ENCODE data around the gene CFAP70. TPM values are rescaled to one million over a fixed set of nuclear protein-coding genes. Genes with fewer than 3 reads are reported as not detected.

CFAP70 gene
- total RNA-seq, 1 experiment from 2014 or later = 2.9 TPM

DNA sequence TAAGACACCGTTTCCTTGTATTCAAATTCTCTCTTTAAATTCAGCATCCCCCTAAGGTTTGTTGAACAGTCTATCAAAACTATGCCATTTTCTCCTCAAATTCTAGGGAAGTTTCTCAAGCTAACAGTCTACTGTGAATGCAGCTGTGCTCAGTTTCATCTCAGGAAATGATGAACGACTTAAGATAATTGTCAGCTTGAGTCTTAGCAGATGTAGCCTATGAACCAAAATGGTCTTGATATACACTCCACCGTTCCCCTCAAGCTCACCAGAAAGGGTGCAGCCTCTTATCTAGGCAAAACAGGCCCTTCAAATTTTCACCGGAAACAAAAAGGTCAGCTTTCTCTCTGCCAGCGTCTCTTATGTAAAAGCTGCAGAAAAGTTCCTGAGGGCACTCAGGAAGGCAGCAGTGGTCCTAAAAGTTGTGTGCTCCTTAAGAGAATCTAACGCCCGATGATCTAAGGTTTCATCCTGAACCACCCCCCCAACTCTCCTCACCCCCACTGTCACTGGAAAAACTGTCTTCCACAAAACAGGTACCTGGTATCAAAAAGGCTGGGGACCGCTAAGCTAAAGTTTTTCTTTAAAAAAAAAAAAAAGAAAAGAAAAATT lies 113.7 kb downstream of the CFAP70 start:
- no peak for ATAC-seq
- Histone ChIP-seq H3K27ac (ENCODE audit: low read depth, low read length) (no peak overlapping the region), H3K27me3 (ENCODE audit: insufficient read depth, low read length) (no peaks in the 10 kb centered on the region), H3K79me2 (ENCODE audit: insufficient read depth, low read length) (peaks cover 85% of the 10 kb centered on the region), H3K4me3 (replicated peaks in 1 of 2; ENCODE audit: low read depth in 1 of 2, low read length in 2 of 2) (no peak overlapping the region), H3K9ac (ENCODE audit: low read length) (no peak overlapping the region), H3K36me3 (ENCODE audit: control insufficient read depth in 1 of 2, insufficient read depth in 2 of 2, low read length in 2 of 2) (peaks cover 41 to 57% of the 10 kb centered on the region in 2 experiments), H4K20me1 (ENCODE audit: insufficient read depth) (peaks cover 10% of the 10 kb centered on the region; the same call in 1 of the 2 replicates), H3K4me2 (ENCODE audit: low read length) (no peak overlapping the region; the same call in 1 of the 2 replicates), H3K9me3 (ENCODE audit: control insufficient read depth in 1 of 2, insufficient read depth in 1 of 2, low read depth in 1 of 2, low read length in 2 of 2) (no peaks in the 10 kb centered on the region), H3K4me1 (ENCODE audit: control insufficient read depth in 1 of 2, insufficient read depth in 2 of 2, low read length in 2 of 2) (peaks cover 12 to 26% of the 10 kb centered on the region in 2 experiments), H2AFZ (ENCODE audit: low read depth, low read length, poor library complexity, severe bottlenecking) (no peak overlapping the region), H3K9me2 (ENCODE audit: insufficient read depth) (no peaks in the 10 kb centered on the region)
- ChIA-PET RAD21 (ENCODE audit: low non-redundant PET in 1 of 2, low total read pairs in 2 of 2, uncharacterized antibody in 2 of 2, unreplicated experiment in 2 of 2) (no interaction called here), CTCF (no interaction called here), POLR2A (no interaction called here)
- DNase-seq (ENCODE audit: low read depth, low spot score) = no peak
- intact Hi-C loops (cut with micrococcal nuclease) = loop anchor here (5.0 kb wide), 2 partner anchors 382 to 397 kb away; partner anchors contain the start of gene MYOZ1
- TF ChIP-seq JUND (IDR thresholded peaks at IDR 0.05) (no peak), TCF7L2 (IDR thresholded peaks at IDR 0.05; ENCODE audit: borderline replicate concordance, extremely low read depth, insufficient read depth, insufficient read length) (no peak), FOSL1 (IDR thresholded peaks at IDR 0.05; ENCODE audit: low read depth) (no peak), RAD21 (IDR thresholded peaks at IDR 0.05; ENCODE audit: low read depth) (no peak), ELF1 (IDR thresholded peaks at IDR 0.05; ENCODE audit: borderline replicate concordance, low read depth) (no peak), ZFX (IDR thresholded peaks at IDR 0.05) (no peak), SIN3A (IDR thresholded peaks at IDR 0.05; ENCODE audit: low read depth) (no peak), POLR2A (IDR thresholded peaks at IDR 0.05; ENCODE audit: borderline replicate concordance, extremely low read depth, insufficient read depth, insufficient read length) (no peak), SRF (IDR thresholded peaks at IDR 0.05; ENCODE audit: low read depth) (no peak), EZH2phosphoT487 (IDR thresholded peaks at IDR 0.05; ENCODE audit: borderline replicate concordance) (no peak), CBX3 (IDR thresholded peaks at IDR 0.05; ENCODE audit: low read depth) (no peak), EGR1 (IDR thresholded peaks at IDR 0.05; ENCODE audit: low read depth) (no peak), SP1 (IDR thresholded peaks at IDR 0.05; ENCODE audit: low read depth) (no peak), POLR2AphosphoS5 (IDR thresholded peaks at IDR 0.05; ENCODE audit: low read depth, low read length) (no peak), CEBPB (IDR thresholded peaks at IDR 0.05; ENCODE audit: low read depth) (no peak)
- TF ChIP-seq, protein P1, sequence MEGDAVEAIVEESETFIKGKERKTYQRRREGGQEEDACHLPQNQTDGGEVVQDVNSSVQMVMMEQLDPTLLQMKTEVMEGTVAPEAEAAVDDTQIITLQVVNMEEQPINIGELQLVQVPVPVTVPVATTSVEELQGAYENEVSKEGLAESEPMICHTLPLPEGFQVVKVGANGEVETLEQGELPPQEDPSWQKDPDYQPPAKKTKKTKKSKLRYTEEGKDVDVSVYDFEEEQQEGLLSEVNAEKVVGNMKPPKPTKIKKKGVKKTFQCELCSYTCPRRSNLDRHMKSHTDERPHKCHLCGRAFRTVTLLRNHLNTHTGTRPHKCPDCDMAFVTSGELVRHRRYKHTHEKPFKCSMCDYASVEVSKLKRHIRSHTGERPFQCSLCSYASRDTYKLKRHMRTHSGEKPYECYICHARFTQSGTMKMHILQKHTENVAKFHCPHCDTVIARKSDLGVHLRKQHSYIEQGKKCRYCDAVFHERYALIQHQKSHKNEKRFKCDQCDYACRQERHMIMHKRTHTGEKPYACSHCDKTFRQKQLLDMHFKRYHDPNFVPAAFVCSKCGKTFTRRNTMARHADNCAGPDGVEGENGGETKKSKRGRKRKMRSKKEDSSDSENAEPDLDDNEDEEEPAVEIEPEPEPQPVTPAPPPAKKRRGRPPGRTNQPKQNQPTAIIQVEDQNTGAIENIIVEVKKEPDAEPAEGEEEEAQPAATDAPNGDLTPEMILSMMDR (IDR thresholded peaks at IDR 0.05 in 2 of 3, conservative IDR thresholded peaks at IDR 0.05 in 1 of 3; ENCODE audit: borderline replicate concordance in 1 of 3, insufficient read depth in 1 of 3, low read depth in 2 of 3, low read length in 2 of 3) = no peak
- TF ChIP-seq, protein P2, sequence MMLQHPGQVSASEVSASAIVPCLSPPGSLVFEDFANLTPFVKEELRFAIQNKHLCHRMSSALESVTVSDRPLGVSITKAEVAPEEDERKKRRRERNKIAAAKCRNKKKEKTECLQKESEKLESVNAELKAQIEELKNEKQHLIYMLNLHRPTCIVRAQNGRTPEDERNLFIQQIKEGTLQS (IDR thresholded peaks at IDR 0.05) = no peak
- TF ChIP-seq, protein P3, sequence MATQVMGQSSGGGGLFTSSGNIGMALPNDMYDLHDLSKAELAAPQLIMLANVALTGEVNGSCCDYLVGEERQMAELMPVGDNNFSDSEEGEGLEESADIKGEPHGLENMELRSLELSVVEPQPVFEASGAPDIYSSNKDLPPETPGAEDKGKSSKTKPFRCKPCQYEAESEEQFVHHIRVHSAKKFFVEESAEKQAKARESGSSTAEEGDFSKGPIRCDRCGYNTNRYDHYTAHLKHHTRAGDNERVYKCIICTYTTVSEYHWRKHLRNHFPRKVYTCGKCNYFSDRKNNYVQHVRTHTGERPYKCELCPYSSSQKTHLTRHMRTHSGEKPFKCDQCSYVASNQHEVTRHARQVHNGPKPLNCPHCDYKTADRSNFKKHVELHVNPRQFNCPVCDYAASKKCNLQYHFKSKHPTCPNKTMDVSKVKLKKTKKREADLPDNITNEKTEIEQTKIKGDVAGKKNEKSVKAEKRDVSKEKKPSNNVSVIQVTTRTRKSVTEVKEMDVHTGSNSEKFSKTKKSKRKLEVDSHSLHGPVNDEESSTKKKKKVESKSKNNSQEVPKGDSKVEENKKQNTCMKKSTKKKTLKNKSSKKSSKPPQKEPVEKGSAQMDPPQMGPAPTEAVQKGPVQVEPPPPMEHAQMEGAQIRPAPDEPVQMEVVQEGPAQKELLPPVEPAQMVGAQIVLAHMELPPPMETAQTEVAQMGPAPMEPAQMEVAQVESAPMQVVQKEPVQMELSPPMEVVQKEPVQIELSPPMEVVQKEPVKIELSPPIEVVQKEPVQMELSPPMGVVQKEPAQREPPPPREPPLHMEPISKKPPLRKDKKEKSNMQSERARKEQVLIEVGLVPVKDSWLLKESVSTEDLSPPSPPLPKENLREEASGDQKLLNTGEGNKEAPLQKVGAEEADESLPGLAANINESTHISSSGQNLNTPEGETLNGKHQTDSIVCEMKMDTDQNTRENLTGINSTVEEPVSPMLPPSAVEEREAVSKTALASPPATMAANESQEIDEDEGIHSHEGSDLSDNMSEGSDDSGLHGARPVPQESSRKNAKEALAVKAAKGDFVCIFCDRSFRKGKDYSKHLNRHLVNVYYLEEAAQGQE (IDR thresholded peaks at IDR 0.05; ENCODE audit: low read depth) = no peak
- TF ChIP-seq, protein P4, sequence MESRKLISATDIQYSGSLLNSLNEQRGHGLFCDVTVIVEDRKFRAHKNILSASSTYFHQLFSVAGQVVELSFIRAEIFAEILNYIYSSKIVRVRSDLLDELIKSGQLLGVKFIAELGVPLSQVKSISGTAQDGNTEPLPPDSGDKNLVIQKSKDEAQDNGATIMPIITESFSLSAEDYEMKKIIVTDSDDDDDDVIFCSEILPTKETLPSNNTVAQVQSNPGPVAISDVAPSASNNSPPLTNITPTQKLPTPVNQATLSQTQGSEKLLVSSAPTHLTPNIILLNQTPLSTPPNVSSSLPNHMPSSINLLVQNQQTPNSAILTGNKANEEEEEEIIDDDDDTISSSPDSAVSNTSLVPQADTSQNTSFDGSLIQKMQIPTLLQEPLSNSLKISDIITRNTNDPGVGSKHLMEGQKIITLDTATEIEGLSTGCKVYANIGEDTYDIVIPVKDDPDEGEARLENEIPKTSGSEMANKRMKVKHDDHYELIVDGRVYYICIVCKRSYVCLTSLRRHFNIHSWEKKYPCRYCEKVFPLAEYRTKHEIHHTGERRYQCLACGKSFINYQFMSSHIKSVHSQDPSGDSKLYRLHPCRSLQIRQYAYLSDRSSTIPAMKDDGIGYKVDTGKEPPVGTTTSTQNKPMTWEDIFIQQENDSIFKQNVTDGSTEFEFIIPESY (IDR thresholded peaks at IDR 0.05; ENCODE audit: extremely low read depth, insufficient replicate concordance, low read length) = no peak
- no TSS peak for BruUV-seq (replicated peaks)
